H1 (cell line): ENCODE data around the gene TFAP2A. TPM values are rescaled to one million over a fixed set of nuclear protein-coding genes. Genes with fewer than 3 reads are reported as not detected.

Source experiments
- microRNA-seq, 2 experiments: library from miRNA; unstranded; fragments of <30 nt; microRNA quantifications; one replicate each; pipeline versions ENCODE4 to v1.2.0, GENCODE V29; 2016 to 2020; ENCODE audit warnings: borderline microRNAs expressed in 2 of 2, borderline number of aligned reads in 2 of 2, borderline replicate concordance in 1 of 2
- polyA plus RNA-seq, 7 experiments: library from polyadenylated mRNA; depleted of rRNA in 3 of 7; stranded (reverse) in 5 of 7; unstranded in 2 of 7; fragments of >200 nt in 5 of 7; fragments of 200-250 nt in 2 of 7; gene quantifications; 1 replicate in 5 of 7; 2 replicates in 1 of 7; 4 replicates in 1 of 7; pipeline versions ENCODE4 v1.2.1 to v1.2.3, GENCODE V29; 2011 to 2013; ENCODE audit warnings: missing spikeins in 2 of 7, mixed read lengths in 2 of 7
- small RNA-seq: library from polyadenylated mRNA; stranded (forward); fragments of <200 nt; extraction: miRNeasy Mini kit (QIAGEN cat#:217004); gene quantifications from one replicate; pipeline ENCODE3, GENCODE V24; 2013; ENCODE audit not compliant: insufficient read depth
- total RNA-seq: library from RNA; stranded (reverse); fragmentation: NEBNext Ultra II Directional; extraction: Animal tissue kit (Norgen Biotek cat#: 25700); gene quantifications from 2 replicates; pipeline ENCODE4 v1.2.1, GENCODE V29; 2021

The TFAP2A gene
- total and polyA plus RNA-seq, 2 of the 8 experiments (the other 6 are each of a cell fraction or from before 2014, with no cell fraction given), result 0.23 TPM; not detected in 1

Small RNA genes within 50 kb of the gene (microRNA-seq; reads per million reads assigned to microRNA genes)
- gene MIR5689, result 0 reads per million in 2 experiments

Small RNA genes within 50 kb of the gene (small RNA-seq; reads per million reads assigned to genes)
- gene MIR5689, result not detected

Other genes with a start within 250 kb of the TFAP2A start
- gene GCNT2, start 106.3 kb upstream of the TFAP2A start, total RNA-seq, result 52.5 and 54.3 TPM in 2 replicates
- gene GCNT2, start 106.3 kb upstream of the TFAP2A start, polyA plus RNA-seq (2011; rRNA removed), result 14.4 and 19.3 TPM in 2 replicates